ENCODE measurements around the gene GSG1L.

Gene GSG1L

DNA sequence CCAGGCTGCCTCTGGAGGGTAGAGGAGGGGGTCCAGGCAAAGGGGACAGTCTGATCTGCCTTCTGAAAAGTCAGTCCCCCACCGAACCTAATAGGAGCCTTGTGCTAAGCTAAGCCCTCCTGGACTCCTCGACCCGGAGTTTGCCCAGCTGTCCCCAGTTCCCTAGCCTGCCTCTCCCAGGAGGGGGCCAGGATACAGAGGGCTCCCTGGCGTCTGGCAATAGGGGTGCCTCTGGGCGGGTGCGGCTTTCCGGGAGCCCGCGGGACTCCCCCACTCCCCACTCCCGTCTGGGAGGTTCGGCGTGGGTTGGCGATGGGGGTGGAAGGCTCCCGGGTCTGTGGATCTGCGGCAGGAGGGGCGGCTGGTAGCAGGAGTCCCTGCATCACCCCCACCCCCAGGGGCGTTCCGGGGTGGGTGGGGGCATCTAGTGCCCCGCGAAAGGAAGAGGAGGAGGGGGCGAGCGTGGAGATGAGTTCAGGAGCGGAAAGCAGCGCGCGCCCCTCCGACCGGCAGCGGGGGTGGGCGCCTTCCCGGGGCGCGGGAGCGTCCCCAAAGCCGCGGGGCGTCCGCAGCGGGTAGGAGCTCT lies 1.2 kb downstream of the GSG1L start:
- no peak for DNase-seq

DNA sequence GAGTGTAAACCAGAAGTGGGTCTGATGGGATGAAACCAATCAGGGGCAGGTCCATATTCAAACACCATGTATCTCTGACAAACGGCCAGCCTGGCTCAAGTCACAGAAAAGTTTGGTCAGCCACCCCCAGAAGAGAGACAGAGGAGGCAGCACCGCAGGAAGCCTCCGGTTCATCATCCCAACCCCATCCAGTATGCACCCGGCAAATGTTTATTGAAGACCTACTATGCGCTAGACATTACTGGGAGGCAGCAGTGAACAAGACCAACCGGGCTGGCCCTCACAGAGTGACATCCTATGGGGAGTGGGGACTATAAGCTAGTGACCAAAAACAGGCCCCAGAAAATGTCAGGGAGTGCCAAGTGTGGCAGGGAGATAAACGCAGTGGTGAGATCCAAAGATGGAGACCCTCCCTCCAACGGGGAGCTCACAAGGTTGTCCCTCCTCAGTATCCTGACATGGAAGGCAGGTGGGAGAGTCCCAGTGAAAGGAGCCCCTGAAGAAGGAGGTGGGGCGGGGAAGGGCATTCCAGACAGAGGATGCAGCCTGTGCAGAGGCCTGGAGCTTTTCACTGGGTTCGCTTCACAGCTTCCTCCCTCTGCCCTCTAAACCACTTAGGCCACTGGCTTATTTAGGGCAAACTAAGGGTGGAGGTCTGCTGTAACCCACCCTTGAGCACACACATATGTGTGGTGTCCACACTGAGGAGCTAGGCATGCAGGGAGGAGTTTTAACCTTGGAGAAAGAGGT lies 2.0 kb downstream of the GSG1L start:
- no peak for DNase-seq

DNA sequence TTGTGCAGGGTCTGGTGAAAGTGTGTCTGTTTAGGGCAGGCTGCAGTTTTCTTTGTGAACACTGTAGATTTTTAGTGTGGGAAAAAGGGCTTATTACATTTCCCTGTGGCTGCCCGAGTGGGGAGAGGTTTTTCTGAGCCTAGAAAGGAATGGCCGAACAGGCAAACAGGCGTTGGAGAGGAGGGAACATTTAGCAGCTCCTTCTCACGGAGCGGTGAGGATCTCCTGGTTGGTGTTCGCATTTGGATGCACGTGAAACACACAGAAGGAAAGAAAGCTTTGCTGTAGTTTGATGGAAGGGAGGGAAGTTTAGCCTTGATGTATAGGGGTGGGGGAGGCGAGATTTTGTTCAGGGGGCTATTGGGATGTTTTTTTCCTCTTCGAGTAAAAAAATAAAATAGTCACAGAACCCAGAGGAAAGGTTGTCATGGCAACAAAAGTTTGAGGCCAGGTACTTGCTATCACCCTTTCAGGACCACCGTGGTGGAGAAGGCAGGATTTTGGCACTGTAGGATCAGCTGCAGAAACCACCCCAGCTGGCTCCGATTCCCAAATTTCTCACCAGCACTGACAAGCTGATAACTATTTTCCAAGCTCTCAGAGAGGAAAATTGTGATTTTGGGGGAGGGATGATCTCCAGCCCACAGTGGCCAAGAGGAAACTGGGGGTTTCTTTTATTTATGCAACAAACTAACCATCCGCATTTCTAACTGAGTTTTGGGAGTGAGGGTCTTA lies 3.5 kb downstream of the GSG1L start:
- DNase-seq: no peak

DNA sequence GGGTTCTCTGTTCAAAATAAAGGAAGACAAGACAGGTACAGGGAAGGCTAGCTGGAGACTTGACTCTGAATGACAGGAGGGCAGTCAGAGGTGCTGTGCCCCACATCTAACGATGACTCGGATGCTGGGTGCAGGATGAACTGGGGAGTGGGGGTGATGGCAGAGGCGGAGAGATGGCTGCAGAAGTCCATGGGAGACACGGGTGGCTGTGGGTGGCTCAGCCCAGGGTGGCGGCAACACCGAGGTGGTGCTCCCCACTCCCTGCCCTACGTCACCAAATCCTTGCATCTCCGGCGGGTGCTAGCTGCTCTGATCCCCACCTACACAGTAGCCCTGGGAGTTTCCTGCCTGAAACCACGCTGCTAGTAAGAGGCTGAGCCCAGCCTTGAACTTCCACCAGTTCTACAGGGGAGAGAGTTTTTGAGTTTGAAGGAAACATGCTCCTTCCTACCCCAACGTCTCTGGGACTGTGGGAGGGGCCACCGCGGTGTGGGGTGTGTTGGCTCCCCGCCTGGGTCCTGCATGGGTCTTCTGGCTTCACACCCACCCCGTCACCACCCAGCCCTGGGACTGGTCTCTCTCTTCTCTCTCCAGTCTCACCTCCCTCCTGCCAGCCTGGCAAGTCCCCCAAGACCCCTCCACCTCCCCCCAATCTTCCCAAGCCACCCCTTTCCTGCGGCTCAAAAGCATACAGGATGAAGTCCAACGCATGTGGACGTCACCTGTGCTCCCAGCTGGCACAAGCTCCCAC lies 4.5 kb downstream of the GSG1L start:
- DNase-seq: no peak

DNA sequence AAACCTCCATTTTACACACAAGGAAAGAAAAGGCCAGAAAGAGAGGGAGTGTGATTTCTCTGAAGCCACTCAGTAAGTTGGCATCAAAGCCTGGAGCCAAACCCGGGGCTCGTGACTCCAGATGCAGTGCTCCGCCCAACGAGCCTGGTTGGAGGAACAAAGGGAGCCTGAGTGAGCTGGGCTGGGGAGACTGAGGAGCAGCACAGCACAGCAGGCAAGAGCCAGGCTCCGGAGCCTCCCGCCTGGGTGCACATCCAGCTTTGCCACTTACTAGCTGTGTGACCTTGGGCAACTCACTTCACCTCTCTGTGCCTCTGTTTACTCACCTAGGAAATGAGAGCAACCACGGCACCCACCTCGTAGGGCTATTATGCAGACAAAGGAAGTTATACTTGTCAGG lies 5.6 kb downstream of the GSG1L start:
- no peak for DNase-seq

DNA sequence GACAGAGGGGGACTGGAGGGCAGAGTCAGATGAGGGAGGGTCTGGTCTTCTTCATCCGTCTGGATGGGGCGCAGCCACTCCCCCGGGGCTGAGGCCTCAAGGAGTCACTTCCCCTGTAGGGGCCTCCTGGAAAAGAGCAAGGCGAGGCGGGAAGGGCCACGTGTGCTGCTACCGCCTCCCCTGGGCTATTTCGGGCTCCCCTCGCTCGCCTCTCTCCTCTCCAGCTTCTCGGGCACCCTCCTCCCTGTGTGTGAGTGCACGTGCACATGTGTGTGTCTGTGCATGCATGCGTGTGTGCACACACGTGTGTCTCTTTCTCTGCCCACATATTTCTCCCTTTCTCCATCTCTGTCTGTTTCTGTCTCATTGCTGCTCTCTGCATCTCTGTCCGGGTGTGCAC lies 10.1 kb downstream of the GSG1L start:
- no peak for DNase-seq

DNA sequence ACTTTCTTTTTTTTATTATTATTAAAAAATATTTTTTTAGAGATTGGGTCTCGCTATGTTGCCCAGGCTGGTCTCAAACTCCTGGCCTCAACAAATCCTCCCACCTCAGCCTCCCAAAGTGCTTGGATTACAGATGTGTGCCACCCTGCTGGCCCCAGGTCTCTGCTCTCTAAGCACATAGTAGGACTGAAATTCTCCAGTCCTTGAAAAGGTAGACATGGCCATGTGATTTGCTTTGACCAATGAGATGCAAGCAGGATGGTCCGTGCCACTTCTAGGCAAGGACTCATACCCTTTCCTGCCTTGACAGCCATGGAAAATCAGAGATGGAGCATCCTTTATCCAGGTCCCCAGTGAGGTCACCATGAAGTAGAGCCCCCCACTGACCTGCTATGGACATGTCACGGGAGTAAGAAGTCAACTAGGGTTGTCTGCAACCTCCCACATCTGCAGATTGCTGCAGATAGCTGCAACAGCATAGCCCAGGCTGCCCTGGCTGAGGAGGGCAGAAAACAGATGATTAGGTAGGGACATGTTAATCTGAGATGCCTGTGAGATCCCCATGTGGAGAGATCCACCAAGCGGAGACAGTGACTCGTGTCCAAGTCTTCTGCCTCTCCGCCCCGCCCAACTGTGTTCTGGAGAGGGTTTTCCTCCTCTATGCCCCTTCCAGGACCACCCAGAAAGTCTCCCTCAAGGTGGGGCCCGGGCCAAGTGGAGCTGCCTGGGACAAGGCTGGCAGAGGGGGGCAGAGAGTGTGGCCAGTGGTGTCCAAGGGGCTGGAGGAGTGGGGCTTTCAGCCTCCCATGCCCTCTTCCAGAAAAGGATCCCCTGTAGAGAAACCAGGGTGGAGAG lies 11.0 kb downstream of the GSG1L start:
- no peak for DNase-seq

DNA sequence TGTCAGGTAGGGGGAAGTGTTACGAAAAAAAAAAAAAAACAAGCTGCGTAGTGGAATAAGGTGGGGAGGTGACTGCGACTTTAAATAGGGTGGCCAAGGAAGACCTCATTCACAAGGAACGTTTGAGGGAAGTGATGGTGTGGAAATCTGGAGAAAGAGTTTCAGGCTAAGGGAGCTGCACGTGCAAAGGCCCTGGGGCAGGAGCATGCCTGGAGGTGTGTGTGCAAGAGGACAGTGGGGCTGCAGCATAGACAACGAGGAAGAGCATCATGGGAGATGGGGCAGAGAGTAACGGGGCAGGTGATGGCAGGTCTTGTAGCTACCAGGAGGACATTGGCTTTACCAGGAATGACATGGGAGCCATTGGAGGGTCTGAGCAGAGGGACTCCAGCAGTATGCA lies 12.0 kb downstream of the GSG1L start:
- no peak for DNase-seq

DNA sequence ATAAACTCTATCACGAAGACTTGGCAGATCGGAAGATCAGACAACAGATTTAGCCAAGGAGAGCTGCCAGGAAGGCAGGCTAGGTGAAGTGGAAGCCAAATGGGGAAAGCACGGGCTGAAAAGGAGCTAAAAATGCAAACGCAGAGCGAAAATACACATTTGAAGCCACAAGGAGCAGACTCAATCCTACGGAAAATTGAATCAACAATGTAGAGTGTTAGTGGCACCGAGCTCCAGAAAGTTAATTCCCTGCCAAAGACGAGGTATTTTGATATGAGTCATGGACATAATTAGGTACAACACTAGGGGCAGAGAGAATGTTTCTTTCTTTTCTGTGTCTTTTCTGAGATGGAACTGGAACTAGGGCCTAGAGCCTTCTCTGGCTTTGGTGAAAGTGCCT lies 20.7 kb downstream of the GSG1L start:
- no peak for DNase-seq

DNA sequence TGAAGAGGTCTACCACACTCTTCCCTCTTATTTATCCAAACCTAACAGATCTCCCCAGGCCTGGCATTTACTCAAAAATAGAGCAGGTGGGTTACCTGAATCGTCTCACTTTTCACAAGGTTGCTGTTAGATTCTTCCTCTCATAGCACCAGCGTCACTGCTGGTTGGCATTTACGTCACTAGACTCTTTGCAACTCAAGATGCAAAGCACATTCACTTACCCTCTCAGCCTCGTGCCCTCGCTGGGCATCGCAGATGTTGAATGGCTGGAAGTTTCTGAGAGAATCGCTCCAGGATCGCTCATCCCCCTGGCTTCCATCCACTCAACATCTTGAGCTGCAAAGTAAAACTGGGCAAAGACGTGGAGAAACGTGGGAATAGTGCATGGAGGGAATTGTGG lies 21.9 kb downstream of the GSG1L start:
- DNase-seq: no peak

DNA sequence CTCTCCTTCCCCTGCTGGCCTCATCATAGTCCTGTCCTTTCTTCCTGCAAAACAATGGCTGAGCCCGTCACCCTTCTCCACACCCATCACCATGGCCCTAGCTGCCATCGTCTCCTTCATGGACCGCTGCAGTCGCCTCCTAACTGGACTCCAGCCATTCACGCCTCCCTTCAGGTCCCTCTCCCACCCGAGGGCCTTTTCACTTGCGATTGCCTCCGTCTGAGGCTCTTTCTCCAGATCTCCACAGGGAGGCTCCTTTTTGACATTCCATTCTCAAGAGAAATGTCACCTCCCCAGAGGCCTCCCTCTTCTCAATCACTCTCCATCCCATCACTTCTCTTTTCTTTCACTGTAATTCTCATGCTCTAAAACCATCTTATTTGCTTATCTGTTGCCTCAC lies 23.5 kb downstream of the GSG1L start:
- DNase-seq: no peak

DNA sequence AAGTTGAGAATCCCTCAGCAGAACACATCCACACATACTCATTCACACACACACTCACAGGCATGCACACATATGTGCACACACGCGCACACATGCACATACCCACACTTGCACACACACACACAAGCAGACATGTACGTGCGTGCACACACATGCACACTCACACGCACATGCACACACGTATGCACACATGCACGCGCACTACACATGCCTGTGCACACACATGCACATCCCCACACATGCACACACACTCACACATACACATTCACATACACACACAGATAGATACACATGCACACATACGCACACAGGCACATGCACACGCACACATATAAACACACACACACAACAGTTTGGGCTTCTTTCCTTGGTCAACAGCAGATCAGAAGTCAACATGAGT lies 24.0 kb downstream of the GSG1L start:
- no peak for DNase-seq

DNA sequence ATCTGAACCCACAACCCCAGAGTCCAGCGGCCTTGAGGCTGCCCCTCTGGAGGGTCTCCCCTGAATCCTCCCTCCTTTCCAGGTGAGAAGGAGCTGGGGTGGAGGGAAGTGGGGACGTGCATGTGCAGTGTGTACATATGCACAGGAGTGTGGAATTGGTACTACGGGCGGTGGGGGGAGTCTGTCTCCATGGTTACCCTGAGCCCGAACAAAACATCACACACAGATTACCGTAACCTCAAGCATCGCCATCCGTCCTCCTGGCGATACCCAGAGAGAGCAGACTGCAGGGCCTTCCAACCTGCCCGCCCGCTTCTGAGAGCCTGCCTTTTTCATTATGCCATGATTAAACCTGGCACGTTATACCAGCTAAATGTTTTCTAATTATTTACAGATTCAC lies 25.1 kb downstream of the GSG1L start:
- DNase-seq: no peak

DNA sequence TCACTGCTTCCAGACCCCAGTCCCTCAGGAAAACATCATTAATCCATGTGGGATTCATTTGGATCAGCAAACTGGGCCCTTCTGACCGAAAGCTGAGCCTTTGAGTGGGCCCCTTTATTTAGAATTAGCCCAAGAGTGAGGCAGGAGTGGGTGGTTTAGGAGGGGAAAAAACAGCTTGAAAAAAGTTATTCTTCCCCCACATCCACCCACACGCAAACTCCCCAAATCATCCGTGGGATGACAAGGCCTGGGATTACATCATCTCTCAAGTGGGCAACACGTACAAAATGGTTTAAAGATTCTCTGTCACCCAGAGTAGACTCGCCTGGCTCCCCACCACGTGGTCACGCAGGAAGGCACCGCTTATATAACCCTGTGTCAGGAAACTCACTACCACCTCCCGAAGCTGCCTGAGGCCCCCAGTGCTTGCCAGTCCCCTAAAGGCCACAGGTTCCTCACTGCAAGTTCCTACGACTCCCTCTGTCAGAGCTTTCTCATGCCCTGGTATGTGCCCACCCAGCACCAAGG lies 27.6 kb downstream of the GSG1L start:
- DNase-seq: no peak

DNA sequence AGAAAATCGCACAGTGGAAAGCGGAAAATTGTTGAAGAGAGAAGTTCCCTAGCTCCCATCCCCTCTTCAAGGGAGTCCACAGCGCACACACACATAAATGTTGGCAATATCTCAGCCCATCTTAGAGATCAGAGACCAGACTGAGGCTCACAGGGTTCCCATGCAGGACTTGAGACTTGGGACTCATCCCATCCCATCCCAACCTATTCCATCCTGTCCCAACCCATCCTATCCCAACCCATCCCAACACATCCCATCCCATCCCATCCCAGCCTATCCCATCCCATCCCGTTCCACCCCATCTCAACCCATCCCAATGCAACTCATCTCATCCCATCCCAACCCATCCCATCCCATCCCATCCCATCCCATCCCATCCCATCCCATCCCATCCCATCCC lies 29.6 kb downstream of the GSG1L start:
- DNase-seq: no peak

DNA sequence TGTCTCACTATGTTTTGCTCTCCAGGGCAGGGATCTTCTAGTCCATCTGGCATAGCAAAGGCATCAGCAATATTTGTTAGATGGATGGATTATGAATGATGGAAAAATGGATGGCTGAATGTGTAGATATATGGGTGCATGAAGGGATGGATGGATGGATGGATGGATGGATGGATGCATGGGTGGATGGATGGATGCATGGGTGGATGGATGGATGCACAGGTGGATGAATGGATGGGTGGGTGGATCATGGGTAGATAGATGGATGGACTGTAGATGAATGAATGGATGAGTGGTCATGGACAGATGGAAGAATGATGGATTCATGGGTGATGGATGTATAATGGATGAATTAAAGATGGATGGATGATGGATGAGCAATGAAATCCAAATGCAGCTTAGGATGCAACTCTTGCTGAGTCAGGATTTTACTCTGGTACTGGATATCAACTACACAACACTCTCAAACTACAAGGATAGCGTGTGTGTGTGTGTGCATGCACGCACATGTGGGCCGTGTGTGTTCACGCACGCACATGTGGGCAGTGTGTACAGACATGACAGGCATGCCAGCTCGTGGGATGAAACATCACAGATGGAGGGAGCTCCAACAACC lies 34.0 kb downstream of the GSG1L start:
- DNase-seq: no peak

DNA sequence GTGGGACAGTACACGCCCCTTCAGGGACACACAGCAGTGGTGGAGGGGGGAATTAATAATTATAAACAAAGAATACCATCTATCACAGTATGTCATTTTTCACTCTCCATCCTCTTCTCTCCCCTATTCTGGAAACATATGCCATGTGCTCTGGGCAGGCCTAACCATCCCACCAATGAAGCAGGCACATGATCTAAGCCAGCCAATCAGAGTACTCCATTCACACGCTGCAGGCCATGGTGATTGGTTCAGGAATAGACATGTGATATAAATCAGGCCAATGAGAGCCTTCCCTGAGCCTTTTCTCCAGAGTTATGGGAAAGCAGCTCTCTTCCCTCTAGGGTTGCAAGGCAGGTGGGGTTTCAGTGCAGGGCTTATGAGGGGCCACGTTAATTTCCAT lies 36.5 kb downstream of the GSG1L start:
- DNase-seq: no peak

DNA sequence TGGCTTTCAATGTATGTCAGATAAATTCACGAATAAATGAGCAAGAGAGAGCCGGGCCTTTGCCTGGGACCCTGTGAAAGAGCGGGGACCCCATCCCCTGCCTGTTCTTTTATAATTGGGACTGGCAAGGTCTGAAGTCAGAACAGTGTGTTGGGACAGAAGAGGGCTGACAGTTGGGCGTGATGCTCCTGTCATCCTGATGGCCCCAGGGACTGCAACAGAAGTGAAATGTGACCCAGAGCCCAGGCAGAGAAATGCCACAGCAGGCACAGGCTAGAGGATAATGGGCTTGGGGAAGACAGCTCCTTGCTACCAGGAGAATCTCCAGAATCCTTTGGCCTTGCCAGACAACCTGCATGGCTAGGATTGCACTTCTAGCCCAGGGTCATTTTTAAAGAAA lies 37.9 kb downstream of the GSG1L start:
- no peak for DNase-seq

DNA sequence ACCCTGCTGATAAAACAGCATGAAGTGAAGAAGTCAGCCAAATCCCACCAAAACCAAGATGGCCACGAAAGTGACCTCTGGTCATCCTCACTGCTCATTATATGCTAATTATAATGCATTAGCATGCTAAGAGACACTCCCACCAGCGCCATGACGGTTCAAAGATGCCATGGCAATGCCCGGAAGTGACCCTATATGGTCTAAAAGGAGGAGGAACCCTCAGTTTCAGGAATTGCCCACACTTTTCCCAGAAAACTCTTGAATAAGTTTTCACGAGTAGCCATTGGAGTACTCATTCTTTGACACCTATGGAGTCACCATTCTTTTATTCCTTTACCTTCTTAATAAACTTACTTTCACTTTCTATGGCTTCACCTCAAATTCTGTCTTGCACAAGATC lies 44.3 kb downstream of the GSG1L start:
- no peak for DNase-seq

DNA sequence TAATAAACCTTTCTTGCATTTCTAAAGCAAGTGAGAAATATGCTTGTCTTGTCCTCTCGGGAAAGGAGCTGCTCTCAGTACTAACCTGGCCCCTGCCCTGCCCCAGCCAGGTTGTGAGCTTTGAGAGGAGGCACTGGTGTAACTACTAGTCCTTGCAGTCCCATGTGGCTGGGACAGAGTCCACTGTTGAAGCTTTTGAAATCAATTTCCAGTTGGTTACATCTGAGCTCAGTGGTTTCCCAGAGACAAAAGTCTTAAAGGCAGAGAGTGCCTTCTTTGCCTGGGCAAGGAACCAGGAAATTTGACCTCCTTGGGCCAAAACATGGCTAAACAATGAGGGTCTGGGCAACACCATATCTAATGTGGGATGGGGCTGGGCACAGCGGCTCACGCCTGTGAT lies 48.7 kb downstream of the GSG1L start:
- DNase-seq: no peak

DNA sequence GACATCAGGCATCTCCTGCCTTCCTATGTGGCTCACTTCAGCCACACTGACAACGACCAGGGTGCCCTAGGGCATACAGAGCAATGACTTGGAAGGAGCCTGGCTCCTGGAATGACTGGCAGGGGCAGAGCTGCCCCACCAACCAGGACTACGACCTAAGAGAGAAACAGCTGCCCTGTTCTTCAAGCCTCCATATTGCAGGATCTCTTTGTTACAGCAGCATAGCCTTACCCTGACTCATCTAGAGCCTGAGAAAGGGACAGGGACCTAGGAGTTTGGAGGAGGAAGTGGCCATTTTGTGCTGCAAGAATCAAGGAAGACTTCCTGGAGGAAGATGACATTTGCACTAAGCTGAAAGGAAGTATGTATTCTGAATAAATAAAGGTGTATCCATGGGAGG lies 49.6 kb downstream of the GSG1L start:
- DNase-seq: no peak

DNA sequence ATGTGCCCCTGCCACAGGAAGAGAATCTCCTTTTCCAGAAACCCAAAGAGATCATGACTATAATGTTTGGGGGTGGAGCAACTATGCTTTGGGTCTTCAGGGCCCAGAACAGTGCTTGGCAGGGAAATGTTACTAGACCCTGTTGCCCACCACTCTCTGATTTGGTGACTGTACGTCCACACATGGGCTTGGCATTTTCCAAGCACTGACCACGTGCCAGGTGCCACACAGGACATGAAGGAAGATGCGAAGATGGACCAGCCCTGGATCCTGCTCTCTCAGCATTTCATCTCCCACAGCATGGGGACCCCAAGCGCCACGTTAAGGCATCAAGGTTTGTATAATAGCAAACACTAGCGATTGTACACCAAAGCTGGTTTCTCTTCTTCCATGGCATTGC lies 50.1 kb downstream of the GSG1L start:
- DNase-seq: no peak
